Measurements from ENCODE around the gene SSTR5. TPM values are rescaled to one million over a fixed set of nuclear protein-coding genes. Genes with fewer than 3 reads are reported as not detected.

The SSTR5 gene
- total and polyA plus RNA-seq, 10 of the 15 experiments (the other 5 are each of a cell fraction or from before 2014, with no cell fraction given) = not detected

DNA sequence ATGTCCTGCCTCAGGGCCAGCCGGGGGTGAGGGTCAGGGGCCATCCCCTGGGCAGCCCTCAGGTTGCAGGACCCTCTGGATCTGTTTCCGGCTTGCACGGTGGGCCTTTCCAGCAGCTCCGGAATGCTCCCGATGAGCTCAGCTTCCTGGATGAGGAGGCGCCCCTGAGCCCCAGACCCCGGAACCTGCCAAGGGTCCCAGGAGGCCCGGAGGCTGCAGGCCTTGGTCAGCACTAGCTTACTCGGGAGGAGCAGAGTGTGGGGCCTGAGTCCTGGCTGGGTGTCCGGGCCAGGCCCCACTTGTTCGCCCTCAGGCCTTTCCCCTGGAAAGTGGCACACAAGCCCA lies 31.1 kb downstream of the SSTR5 start:
- no peak for FAIRE-seq

GRCh38 chr16:1105888-1106620 lies 33.5 kb downstream of the SSTR5 start:
- no peak overlapping the region for H3K27ac ChIP-seq (ENCODE audit: control insufficient read depth, insufficient read depth)
- no peak overlapping the region for H2AFZ ChIP-seq (ENCODE audit: control insufficient read depth, low read depth, low read length)
- DNase-seq (ENCODE audit: low read depth, low spot score) (no peak), FAIRE-seq (no peak), ATAC-seq (peak; percentile 66)
- no peak overlapping the region for H3K4me2 ChIP-seq (ENCODE audit: control insufficient read depth, insufficient read depth)
- H3K9ac ChIP-seq (ENCODE audit: control insufficient read depth, insufficient read depth, low read length) = no peak overlapping the region
- no peak overlapping the region for H3K4me3 ChIP-seq
- 2% methylated on average over 25 of the region's 26 CpGs for WGBS (ENCODE audit: insufficient coverage, insufficient replicate concordance, low lambda C conversion rate, missing lambda C conversion rate)
- no TSS peak for BruUV-seq (replicated peaks)
- ChIA-PET CTCF (no interaction called here), POLR2A (no interaction called here), RAD21 (ENCODE audit: unreplicated experiment) (no interaction called here), SMC1A (ENCODE audit: uncharacterized antibody, unreplicated experiment) (no interaction called here)
- no peaks in the 10 kb centered on the region for H3K27me3 ChIP-seq (replicated peaks in 1 of 2; ENCODE audit: control insufficient read depth in 2 of 2, insufficient read depth in 2 of 2, low read length in 1 of 2)
- in situ Hi-C loops (cut with MboI) (no loop called here), intact Hi-C loops (cut with micrococcal nuclease; ENCODE audit: unreplicated experiment) (no loop called here)
- no peaks in the 10 kb centered on the region for H4K20me1 ChIP-seq (ENCODE audit: control insufficient read depth, insufficient read depth)
- no peaks in the 10 kb centered on the region for H3K4me1 ChIP-seq (ENCODE audit: control insufficient read depth, insufficient read depth, low read length)
- no peaks in the 10 kb centered on the region for H3K79me2 ChIP-seq (ENCODE audit: control insufficient read depth, insufficient read depth, low read length)
- H3K36me3 ChIP-seq (ENCODE audit: control insufficient read depth in 2 of 2, insufficient read depth in 2 of 2, low read length in 1 of 2) = no peaks in the 10 kb centered on the region
- no peaks in the 10 kb centered on the region for H3K9me3 ChIP-seq (replicated peaks; ENCODE audit: control insufficient read depth, insufficient read depth, low read length)
- TF ChIP-seq RAD21 (IDR thresholded peaks at IDR 0.05; ENCODE audit: insufficient read depth, low read depth, low read length) (peak; percentile 52), ATF3 (IDR thresholded peaks at IDR 0.05; ENCODE audit: borderline replicate concordance, extremely low read depth, low read depth, low read length) (peak; percentile 45; the same call in 1 of the 2 replicates)
- TF ChIP-seq, protein P1, sequence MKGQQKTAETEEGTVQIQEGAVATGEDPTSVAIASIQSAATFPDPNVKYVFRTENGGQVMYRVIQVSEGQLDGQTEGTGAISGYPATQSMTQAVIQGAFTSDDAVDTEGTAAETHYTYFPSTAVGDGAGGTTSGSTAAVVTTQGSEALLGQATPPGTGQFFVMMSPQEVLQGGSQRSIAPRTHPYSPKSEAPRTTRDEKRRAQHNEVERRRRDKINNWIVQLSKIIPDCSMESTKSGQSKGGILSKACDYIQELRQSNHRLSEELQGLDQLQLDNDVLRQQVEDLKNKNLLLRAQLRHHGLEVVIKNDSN (IDR thresholded peaks at IDR 0.05; ENCODE audit: borderline replicate concordance, extremely low read length, insufficient read depth, low read depth, low read length) = peak; percentile 91
- TF ChIP-seq, protein P2, sequence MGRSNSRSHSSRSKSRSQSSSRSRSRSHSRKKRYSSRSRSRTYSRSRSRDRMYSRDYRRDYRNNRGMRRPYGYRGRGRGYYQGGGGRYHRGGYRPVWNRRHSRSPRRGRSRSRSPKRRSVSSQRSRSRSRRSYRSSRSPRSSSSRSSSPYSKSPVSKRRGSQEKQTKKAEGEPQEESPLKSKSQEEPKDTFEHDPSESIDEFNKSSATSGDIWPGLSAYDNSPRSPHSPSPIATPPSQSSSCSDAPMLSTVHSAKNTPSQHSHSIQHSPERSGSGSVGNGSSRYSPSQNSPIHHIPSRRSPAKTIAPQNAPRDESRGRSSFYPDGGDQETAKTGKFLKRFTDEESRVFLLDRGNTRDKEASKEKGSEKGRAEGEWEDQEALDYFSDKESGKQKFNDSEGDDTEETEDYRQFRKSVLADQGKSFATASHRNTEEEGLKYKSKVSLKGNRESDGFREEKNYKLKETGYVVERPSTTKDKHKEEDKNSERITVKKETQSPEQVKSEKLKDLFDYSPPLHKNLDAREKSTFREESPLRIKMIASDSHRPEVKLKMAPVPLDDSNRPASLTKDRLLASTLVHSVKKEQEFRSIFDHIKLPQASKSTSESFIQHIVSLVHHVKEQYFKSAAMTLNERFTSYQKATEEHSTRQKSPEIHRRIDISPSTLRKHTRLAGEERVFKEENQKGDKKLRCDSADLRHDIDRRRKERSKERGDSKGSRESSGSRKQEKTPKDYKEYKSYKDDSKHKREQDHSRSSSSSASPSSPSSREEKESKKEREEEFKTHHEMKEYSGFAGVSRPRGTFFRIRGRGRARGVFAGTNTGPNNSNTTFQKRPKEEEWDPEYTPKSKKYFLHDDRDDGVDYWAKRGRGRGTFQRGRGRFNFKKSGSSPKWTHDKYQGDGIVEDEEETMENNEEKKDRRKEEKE (IDR thresholded peaks at IDR 0.05) = no peak
- TF ChIP-seq, protein P3, sequence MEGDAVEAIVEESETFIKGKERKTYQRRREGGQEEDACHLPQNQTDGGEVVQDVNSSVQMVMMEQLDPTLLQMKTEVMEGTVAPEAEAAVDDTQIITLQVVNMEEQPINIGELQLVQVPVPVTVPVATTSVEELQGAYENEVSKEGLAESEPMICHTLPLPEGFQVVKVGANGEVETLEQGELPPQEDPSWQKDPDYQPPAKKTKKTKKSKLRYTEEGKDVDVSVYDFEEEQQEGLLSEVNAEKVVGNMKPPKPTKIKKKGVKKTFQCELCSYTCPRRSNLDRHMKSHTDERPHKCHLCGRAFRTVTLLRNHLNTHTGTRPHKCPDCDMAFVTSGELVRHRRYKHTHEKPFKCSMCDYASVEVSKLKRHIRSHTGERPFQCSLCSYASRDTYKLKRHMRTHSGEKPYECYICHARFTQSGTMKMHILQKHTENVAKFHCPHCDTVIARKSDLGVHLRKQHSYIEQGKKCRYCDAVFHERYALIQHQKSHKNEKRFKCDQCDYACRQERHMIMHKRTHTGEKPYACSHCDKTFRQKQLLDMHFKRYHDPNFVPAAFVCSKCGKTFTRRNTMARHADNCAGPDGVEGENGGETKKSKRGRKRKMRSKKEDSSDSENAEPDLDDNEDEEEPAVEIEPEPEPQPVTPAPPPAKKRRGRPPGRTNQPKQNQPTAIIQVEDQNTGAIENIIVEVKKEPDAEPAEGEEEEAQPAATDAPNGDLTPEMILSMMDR (IDR thresholded peaks at IDR 0.05 in 2 of 3, conservative IDR thresholded peaks at IDR 0.05 in 1 of 3; ENCODE audit: control insufficient read depth in 2 of 3, extremely low read depth in 1 of 3, insufficient read depth in 1 of 3, low read depth in 3 of 3, low read length in 3 of 3) = peak; percentile 28 to 50 (median 39); a peak in 3 of 6 replicates

More for the DNA sequence above, 31.1 kb downstream of the SSTR5 start:
- Histone ChIP-seq H4K20me1 (ENCODE audit: control insufficient read depth, insufficient read depth) (no peaks in the 10 kb centered on the region), H3K4me1 (ENCODE audit: control insufficient read depth, insufficient read depth, low read length) (no peaks in the 10 kb centered on the region), H3K9me3 (replicated peaks; ENCODE audit: control insufficient read depth, insufficient read depth, low read length) (no peaks in the 10 kb centered on the region), H3K4me3 (no peak overlapping the region), H3K27me3 (replicated peaks in 1 of 2; ENCODE audit: control insufficient read depth in 2 of 2, insufficient read depth in 2 of 2, low read length in 1 of 2) (no peaks in the 10 kb centered on the region), H3K79me2 (ENCODE audit: control insufficient read depth, insufficient read depth, low read length) (no peaks in the 10 kb centered on the region), H3K36me3 (ENCODE audit: control insufficient read depth in 2 of 2, insufficient read depth in 2 of 2, low read length in 1 of 2) (no peaks in the 10 kb centered on the region), H3K4me2 (ENCODE audit: control insufficient read depth, insufficient read depth) (no peak overlapping the region), H2AFZ (ENCODE audit: control insufficient read depth, low read depth, low read length) (no peak overlapping the region), H3K9ac (ENCODE audit: control insufficient read depth, insufficient read depth, low read length) (no peak overlapping the region), H3K27ac (ENCODE audit: control insufficient read depth, insufficient read depth) (no peak overlapping the region)
- ChIA-PET SMC1A (ENCODE audit: uncharacterized antibody, unreplicated experiment) (interaction anchor here (0.6 kb wide), 1 partner anchor 391 kb away, joined by 3 read pairs; no protein-coding TSS in a partner anchor), POLR2A (no interaction called here), RAD21 (ENCODE audit: unreplicated experiment) (interaction anchor here (1.2 kb wide), 1 partner anchor 392 kb away, joined by 3 read pairs; no protein-coding TSS in a partner anchor), CTCF (interaction anchor here (1.0 kb wide), 1 partner anchor 391 kb away, joined by 6 read pairs; no protein-coding TSS in a partner anchor)
- no TSS peak for BruUV-seq (replicated peaks)
- DNase-seq (ENCODE audit: low read depth, low spot score) (no peak), ATAC-seq (no peak)
- no peak for TF ChIP-seq ZBED1 (IDR thresholded peaks at IDR 0.05; ENCODE audit: borderline replicate concordance)
- in situ Hi-C loops (cut with MboI) = no loop called here
- intact Hi-C loops (cut with micrococcal nuclease; ENCODE audit: unreplicated experiment) = loop anchor here (2.0 kb wide), 1 partner anchor 393 kb away; no protein-coding TSS in a partner anchor
- WGBS (ENCODE audit: insufficient coverage, insufficient replicate concordance, low lambda C conversion rate, missing lambda C conversion rate) = 19% methylated on average over 11 of the region's 11 CpGs

Measured in GM12878 (cell line).